Left lobe of liver (tissue), 2 donors: ENCODE measurements around the gene BRMS1. TPM values are rescaled to one million over a fixed set of nuclear protein-coding genes. Genes with fewer than 3 reads are reported as not detected.
"Not testable (repeated sequence)": the region's sequence is repeated elsewhere in the genome, so short reads cannot be mapped to it uniquely, and the experiment has no call there.

Source experiments
- ATAC-seq: fragments of 200-7000 bp; cut with Tn5 transposase; one replicate; pipeline ENCODE4 v1.9.1; 2020; ENCODE audit warnings: mild to moderate bottlenecking, moderate library complexity
- DNase-seq: peaks from one replicate; pipeline ENCODE4 v3.0.0-alpha.2; 2020; ENCODE audit warnings: low spot score
- total RNA-seq: library from RNA; stranded (reverse); gene quantifications from one replicate; pipeline ENCODE4 v1.2.1, GENCODE V29; 2021
- donor health status: DM: no; HTN: no; CAD: no; lungs with moderate emphysema.
- donor health status: DM: no; HTN: yes; CAD: no.

Gene BRMS1
- total RNA-seq, 1 donor from 2014 or later: 11.2 TPM

GRCh38 chr11:66326261-66327111 lies 18.4 kb downstream of the BRMS1 start:
- DNase-seq: no peak

GRCh38 chr11:66325263-66325671 lies 19.6 kb downstream of the BRMS1 start:
- DNase-seq: no peak
- no peak for ATAC-seq

More at GRCh38 chr11:66326261-66327111, 18.4 kb downstream of the BRMS1 start:
- ATAC-seq: no peak

GRCh38 chr11:66324664-66325063 lies 20.2 kb downstream of the BRMS1 start:
- DNase-seq (no peak), ATAC-seq (no peak)

GRCh38 chr11:66323684-66324083 lies 21.2 kb downstream of the BRMS1 start:
- DNase-seq: no peak

GRCh38 chr11:66322732-66323427 lies 22.0 kb downstream of the BRMS1 start:
- ATAC-seq (no peak), DNase-seq (no peak)

More at GRCh38 chr11:66323684-66324083, 21.2 kb downstream of the BRMS1 start:
- ATAC-seq: no peak

- ATAC-seq (no peak), DNase-seq (no peak)
Measured at GRCh38 chr11:66321606-66322005, 23.3 kb downstream of the BRMS1 start.

- ATAC-seq, DNase-seq: not testable (repeated sequence)
Measured at GRCh38 chr11:66320748-66321147, 24.2 kb downstream of the BRMS1 start.

GRCh38 chr11:66320289-66320688 lies 24.6 kb downstream of the BRMS1 start:
- ATAC-seq: not testable (repeated sequence)

GRCh38 chr11:66318600-66318970 lies 26.3 kb downstream of the BRMS1 start:
- DNase-seq (no peak), ATAC-seq (no peak)

More at GRCh38 chr11:66320289-66320688, 24.6 kb downstream of the BRMS1 start:
- not testable (repeated sequence) for DNase-seq

- ATAC-seq: peak; percentile 81
- peak; percentile 79 for DNase-seq
Measured at GRCh38 chr11:66317723-66318599, 26.9 kb downstream of the BRMS1 start.

- no peak for ATAC-seq
- DNase-seq: no peak
Measured at GRCh38 chr11:66317322-66317722, 27.6 kb downstream of the BRMS1 start.

GRCh38 chr11:66316849-66317251 lies 28.1 kb downstream of the BRMS1 start, which contains the start of gene CD248:
CD248 (minus strand) TSS chr11:66317044; CDS start chr11:66317027, 17 bp downstream.
- DNase-seq (no peak), ATAC-seq (no peak)

GRCh38 chr11:66315921-66316811 lies 28.7 kb downstream of the BRMS1 start:
- DNase-seq: no peak
- ATAC-seq: no peak

GRCh38 chr11:66315498-66315885 lies 29.4 kb downstream of the BRMS1 start:
- ATAC-seq (no peak), DNase-seq (no peak)

GRCh38 chr11:66314561-66315497 lies 30.1 kb downstream of the BRMS1 start:
- ATAC-seq (no peak), DNase-seq (no peak)

- ATAC-seq (no peak), DNase-seq (no peak)
Measured at GRCh38 chr11:66314186-66314501, 30.8 kb downstream of the BRMS1 start.

- ATAC-seq: no peak
- DNase-seq: no peak
Measured at GRCh38 chr11:66313321-66314185, 31.4 kb downstream of the BRMS1 start.
